Endothelial cell of umbilical vein (primary cell): Measurements from ENCODE around the gene NTN1. TPM values are rescaled to one million over a fixed set of nuclear protein-coding genes. Genes with fewer than 3 reads are reported as not detected.

Experiments
- BruUV-seq: library from RNA; stranded (reverse); fragments of 400-500 nt; replicated peaks from 2 replicates; lab custom pipeline; 2021; lab: Mats Ljungman, UMichigan
- CTCF ChIA-PET: fragments of 300-600, 350-600 bp; sonication (Branson Sonifier 250); formaldehyde crosslinking; loops from one replicate; lab custom pipeline; 2021; ENCODE audit warnings: antibody characterized with exemption, inconsistent platforms; lab: Charles Lee
- POLR2A ChIA-PET: fragments of 300-600, 350-600 bp; sonication (Branson Sonifier 250); formaldehyde crosslinking; loops from one replicate; lab custom pipeline; 2021; ENCODE audit warnings: antibody characterized with exemption, inconsistent platforms; lab: Charles Lee
- DNase-seq: peaks from one replicate; pipeline ENCODE4 v3.0.0-alpha.2; 2011; ENCODE audit warnings: low read depth, low spot score
- FAIRE-seq: peaks from 2 replicates; lab custom pipeline; 2011; peaks lifted over from hg19 to GRCh38; lab: Jason Lieb, UNC
- H2AFZ ChIP-seq: 2 replicates; pipeline ENCODE4 v1.6.0; 2012; ENCODE audit warnings: low read depth, low read length, control low read depth, inconsistent platforms
- H3K27ac ChIP-seq: 2 replicates; pipeline ENCODE4 v1.5.1; 2011; ENCODE audit warnings: low read depth, mild to moderate bottlenecking, control low read depth, low read length, moderate library complexity; ENCODE audit not compliant: insufficient read depth
- H3K27me3 ChIP-seq, 2 experiments: 2 replicates each; pipeline versions ENCODE4 v1.6.0 to v1.6.1; 2011; ENCODE audit warnings: low read length in 2 of 2, mixed read lengths in 1 of 2; ENCODE audit not compliant: control insufficient read depth in 2 of 2, insufficient read depth in 2 of 2
- H3K36me3 ChIP-seq, 2 experiments: 2 replicates in 1 of 2; 3 replicates in 1 of 2; pipeline ENCODE4 v1.5.1; 2011; ENCODE audit warnings: low read length in 2 of 2, mild to moderate bottlenecking in 1 of 2, moderate library complexity in 1 of 2; ENCODE audit not compliant: control insufficient read depth in 2 of 2, insufficient read depth in 2 of 2; ENCODE audit errors: extremely low read depth in 1 of 2
- H3K4me1 ChIP-seq: 3 replicates; pipeline ENCODE4 v1.5.1; 2011; ENCODE audit warnings: mild to moderate bottlenecking, low read length; ENCODE audit not compliant: control insufficient read depth, insufficient read depth; ENCODE audit errors: extremely low read depth
- H3K4me2 ChIP-seq: 2 replicates; pipeline ENCODE4 v1.6.1; 2011; ENCODE audit warnings: low read length, control low read depth, mixed read lengths; ENCODE audit not compliant: insufficient read depth
- H3K4me3 ChIP-seq, 3 experiments: fragments of 200-600 bp in 1 of 3; sonication (generic), shearing (Covaris generic) in 1 of 3; replicated peaks in 1 of 3; 2 replicates each; pipeline ENCODE4 v1.5.1; 2011 to 2016; ENCODE audit warnings: control low read depth in 3 of 3, low read length in 3 of 3, mild to moderate bottlenecking in 2 of 3, inconsistent platforms in 1 of 3, low read depth in 1 of 3, moderate library complexity in 1 of 3; ENCODE audit not compliant: insufficient read depth in 1 of 3
- H3K79me2 ChIP-seq: 2 replicates; pipeline ENCODE4 v1.6.0; 2012; ENCODE audit warnings: low read length, inconsistent platforms; ENCODE audit not compliant: control insufficient read depth, insufficient read depth
- H3K9ac ChIP-seq: replicated peaks from 2 replicates; pipeline ENCODE3; 2011; ENCODE audit warnings: low read length, control low read depth; ENCODE audit not compliant: insufficient read depth; ENCODE audit errors: extremely low read depth
- H3K9me1 ChIP-seq: replicated peaks from 3 replicates; pipeline ENCODE4 v1.6.0; 2011; ENCODE audit warnings: mild to moderate bottlenecking, low read length; ENCODE audit not compliant: control insufficient read depth, insufficient read depth; ENCODE audit errors: extremely low read depth
- H3K9me3 ChIP-seq: replicated peaks from 2 replicates; pipeline ENCODE4 v1.5.1; 2012; ENCODE audit warnings: low read length, inconsistent platforms; ENCODE audit not compliant: control insufficient read depth, insufficient read depth
- H4K20me1 ChIP-seq: replicated peaks from 2 replicates; pipeline ENCODE3; 2011; ENCODE audit warnings: mild to moderate bottlenecking, low read length; ENCODE audit not compliant: control insufficient read depth, insufficient read depth; ENCODE audit errors: extremely low read depth
- EZH2 ChIP-seq: IDR thresholded peaks from 2 replicates; pipeline ENCODE4 v1.6.1; 2012; ENCODE audit warnings: borderline replicate concordance, low read depth, mild to moderate bottlenecking, moderate library complexity, low read length, inconsistent platforms; ENCODE audit not compliant: severe bottlenecking
- FOS ChIP-seq: IDR thresholded peaks from 2 replicates; pipeline ENCODE4 v1.6.1; 2011; ENCODE audit warnings: mild to moderate bottlenecking, low read length, moderate library complexity, borderline replicate concordance; ENCODE audit not compliant: insufficient read depth
- GATA2 ChIP-seq: IDR thresholded peaks from 2 replicates; pipeline ENCODE4 v1.7.0; 2011; ENCODE audit warnings: low read depth, mild to moderate bottlenecking, moderate library complexity, mixed read lengths, low read length; ENCODE audit not compliant: insufficient read length, insufficient read depth
- JUN ChIP-seq: IDR thresholded peaks from 2 replicates; pipeline ENCODE4 v1.6.1; 2011; ENCODE audit warnings: borderline replicate concordance, low read depth; ENCODE audit not compliant: insufficient read length, insufficient read depth
- MYC ChIP-seq: IDR thresholded peaks from one replicate; pipeline ENCODE4 v1.6.1; 2011; ENCODE audit warnings: mild to moderate bottlenecking, low read depth, low read length
- POLR2A ChIP-seq: IDR thresholded peaks from 2 replicates; pipeline ENCODE4 v1.6.1; 2012; ENCODE audit warnings: low read depth, mild to moderate bottlenecking, control low read depth, low read length
- POLR2AphosphoS5 ChIP-seq: IDR thresholded peaks from 2 replicates; pipeline ENCODE4 v1.6.1; 2012; ENCODE audit warnings: low read depth, mild to moderate bottlenecking, control low read depth, low read length, moderate library complexity; ENCODE audit not compliant: insufficient read depth
- dilution Hi-C: fragments of 300-500 bp; cut with MboI; formaldehyde crosslinking; loops from one replicate; pipeline ENCODE4 v1.15.0; 2019; ENCODE audit warnings: low sequenced_read_pairs; ENCODE audit not compliant: extremely low pct_ligation_motif_present
- intact Hi-C: fragments of 100-400 bp; cut with micrococcal nuclease; formaldehyde crosslinking; loops from one replicate; pipeline ENCODE4 v1.10.0; 2022
- polyA plus RNA-seq, 4 experiments: library from polyadenylated mRNA; depleted of rRNA in 3 of 4; stranded (reverse) in 3 of 4; unstranded in 1 of 4; fragments of >200 nt; gene quantifications; 2 replicates each; pipeline versions ENCODE4 v1.2.1 to v1.2.3, GENCODE V29; 2011 to 2012; ENCODE audit warnings: missing spikeins in 1 of 4
- total RNA-seq: library from RNA; stranded (reverse); gene quantifications from 2 replicates; pipeline ENCODE4 v1.2.3, GENCODE V29; 2021
- TF ChIP-seq, protein P1 (sequence below), 2 donors: IDR thresholded peaks; 1 replicate in 1 of 2; 2 replicates in 1 of 2; pipeline ENCODE4 v1.5.1; 2011; ENCODE audit warnings: low read length in 2 of 2, mild to moderate bottlenecking in 2 of 2, moderate library complexity in 2 of 2, control low read depth in 1 of 2, inconsistent platforms in 1 of 2, low read depth in 1 of 2; ENCODE audit not compliant: insufficient read depth in 1 of 2; ENCODE audit errors: extremely low read depth in 1 of 2
- TF ChIP-seq, protein P2 (sequence below): IDR thresholded peaks from 2 replicates; pipeline ENCODE4 v1.6.1; 2011; ENCODE audit not compliant: insufficient read depth, insufficient read length

The NTN1 gene
- total and polyA plus RNA-seq, 2 donors (not counting 3 experiments of a cell fraction or from before 2014, with no cell fraction given), result 0.10 to 0.18 TPM

DNA sequence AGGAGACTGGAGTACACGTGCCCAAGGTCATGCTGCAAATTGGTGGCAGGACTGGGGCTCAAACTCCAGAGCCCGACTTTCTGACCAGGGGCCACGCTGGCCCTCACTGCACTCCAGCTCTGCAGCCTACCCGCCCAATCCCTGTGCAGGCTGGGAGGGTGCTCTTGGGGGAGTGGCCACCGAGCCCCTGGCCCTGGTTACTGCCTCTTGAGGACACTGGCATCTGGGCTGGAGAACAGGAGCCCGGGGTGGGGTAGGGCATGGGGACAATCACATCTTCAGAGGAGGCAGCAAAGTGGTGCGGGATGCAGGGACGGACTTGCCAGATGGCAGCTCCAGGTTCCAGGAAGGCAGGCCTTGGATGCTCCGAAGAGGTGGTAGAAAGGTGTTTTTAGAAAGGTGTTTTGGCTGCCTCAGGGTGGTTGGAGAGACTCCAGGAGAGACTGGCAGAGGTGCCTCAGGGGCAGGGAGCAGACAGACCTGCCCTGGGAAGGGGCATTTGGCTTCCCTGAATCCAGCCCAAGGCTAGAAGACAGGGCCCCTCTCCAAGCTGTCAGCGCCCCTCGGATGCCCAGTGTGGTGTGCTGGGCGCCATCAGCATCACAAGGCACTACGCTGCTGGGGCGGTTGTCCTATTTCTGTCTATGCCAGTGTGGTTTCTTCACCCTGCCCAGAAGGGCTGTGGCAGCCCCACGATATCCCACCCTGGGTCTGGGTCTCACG lies 220.6 kb downstream of the NTN1 start:
- FAIRE-seq (no peak), DNase-seq (no peak)
- Histone ChIP-seq H2AFZ (no peak overlapping the region), H3K27me3 (no peaks in the 10 kb centered on the region), H3K36me3 (no peaks in the 10 kb centered on the region), H4K20me1 (no peaks in the 10 kb centered on the region), H3K4me3 (no peak overlapping the region), H3K79me2 (no peaks in the 10 kb centered on the region), H3K9me3 (no peaks in the 10 kb centered on the region), H3K4me2 (no peak overlapping the region), H3K27ac (no peak overlapping the region), H3K4me1 (peaks cover 13% of the 10 kb centered on the region), H3K9ac (no peak overlapping the region), H3K9me1 (no peaks in the 10 kb centered on the region)
- TF ChIP-seq, protein P1, sequence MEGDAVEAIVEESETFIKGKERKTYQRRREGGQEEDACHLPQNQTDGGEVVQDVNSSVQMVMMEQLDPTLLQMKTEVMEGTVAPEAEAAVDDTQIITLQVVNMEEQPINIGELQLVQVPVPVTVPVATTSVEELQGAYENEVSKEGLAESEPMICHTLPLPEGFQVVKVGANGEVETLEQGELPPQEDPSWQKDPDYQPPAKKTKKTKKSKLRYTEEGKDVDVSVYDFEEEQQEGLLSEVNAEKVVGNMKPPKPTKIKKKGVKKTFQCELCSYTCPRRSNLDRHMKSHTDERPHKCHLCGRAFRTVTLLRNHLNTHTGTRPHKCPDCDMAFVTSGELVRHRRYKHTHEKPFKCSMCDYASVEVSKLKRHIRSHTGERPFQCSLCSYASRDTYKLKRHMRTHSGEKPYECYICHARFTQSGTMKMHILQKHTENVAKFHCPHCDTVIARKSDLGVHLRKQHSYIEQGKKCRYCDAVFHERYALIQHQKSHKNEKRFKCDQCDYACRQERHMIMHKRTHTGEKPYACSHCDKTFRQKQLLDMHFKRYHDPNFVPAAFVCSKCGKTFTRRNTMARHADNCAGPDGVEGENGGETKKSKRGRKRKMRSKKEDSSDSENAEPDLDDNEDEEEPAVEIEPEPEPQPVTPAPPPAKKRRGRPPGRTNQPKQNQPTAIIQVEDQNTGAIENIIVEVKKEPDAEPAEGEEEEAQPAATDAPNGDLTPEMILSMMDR (IDR thresholded peaks at IDR 0.05; ENCODE audit: extremely low read depth in 1 of 2, insufficient read depth in 1 of 2, low read depth in 1 of 2, low read length in 2 of 2), result no peak
- TF ChIP-seq GATA2, result no peak
- CTCF ChIA-PET, result interaction anchor here (0.6 kb wide), 1 partner anchor 14 kb away, joined by 3 read pairs; no protein-coding TSS in a partner anchor
- BruUV-seq, result no TSS peak
- dilution Hi-C loops, result no loop called here
- intact Hi-C loops, result no loop called here
- POLR2A ChIA-PET, result no interaction called here

DNA sequence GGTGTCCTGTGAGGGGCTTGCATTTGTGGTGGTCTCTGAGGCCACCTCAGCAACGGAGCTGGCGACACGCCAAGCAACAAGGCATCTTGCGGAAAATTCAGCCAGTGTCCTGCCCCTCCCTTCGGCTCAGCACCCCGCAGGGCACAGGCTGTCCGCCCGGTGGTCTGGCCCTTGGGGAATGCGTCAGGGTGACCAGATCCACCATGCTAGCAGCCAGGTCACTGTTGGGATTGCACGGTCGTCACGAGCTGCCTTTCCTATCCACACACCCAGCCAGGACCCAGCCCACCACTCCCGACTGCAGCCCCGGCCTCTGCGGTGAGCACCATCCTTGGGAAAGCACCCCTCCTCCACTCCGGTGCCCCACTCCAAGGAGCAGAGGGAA lies 221.2 kb downstream of the NTN1 start:
- Histone ChIP-seq H3K9me1 (no peaks in the 10 kb centered on the region), H3K9me3 (no peaks in the 10 kb centered on the region), H2AFZ (no peak overlapping the region), H3K4me1 (peaks cover 13% of the 10 kb centered on the region), H3K4me3 (no peak overlapping the region), H3K27ac (no peak overlapping the region), H3K4me2 (no peak overlapping the region), H4K20me1 (no peaks in the 10 kb centered on the region), H3K9ac (no peak overlapping the region), H3K79me2 (no peaks in the 10 kb centered on the region), H3K36me3 (no peaks in the 10 kb centered on the region), H3K27me3 (no peaks in the 10 kb centered on the region)
- intact Hi-C loops (no loop called here), dilution Hi-C loops (no loop called here)
- no peak for DNase-seq
- no peak for FAIRE-seq
- ChIA-PET POLR2A (no interaction called here), CTCF (interaction anchor here (0.6 kb wide), 1 partner anchor 14 kb away, joined by 3 read pairs; no protein-coding TSS in a partner anchor)
- TF ChIP-seq JUN, result no peak
- TF ChIP-seq EZH2, result no peak
- TF ChIP-seq GATA2, result no peak
- TF ChIP-seq FOS, result no peak
- TF ChIP-seq POLR2A, result no peak
- TF ChIP-seq, protein P2, sequence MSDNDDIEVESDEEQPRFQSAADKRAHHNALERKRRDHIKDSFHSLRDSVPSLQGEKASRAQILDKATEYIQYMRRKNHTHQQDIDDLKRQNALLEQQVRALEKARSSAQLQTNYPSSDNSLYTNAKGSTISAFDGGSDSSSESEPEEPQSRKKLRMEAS, result no peak
- no peak for TF ChIP-seq MYC
- TF ChIP-seq POLR2AphosphoS5, result no peak
- TF ChIP-seq, protein P1 (IDR thresholded peaks at IDR 0.05; ENCODE audit: extremely low read depth in 1 of 2, insufficient read depth in 1 of 2, low read depth in 1 of 2, low read length in 2 of 2), result no peak
- BruUV-seq, result no TSS peak
